ENCODE measurements around the gene SPAG9. TPM values are rescaled to one million over a fixed set of nuclear protein-coding genes. Genes with fewer than 3 reads are reported as not detected.

The SPAG9 gene
- total RNA-seq, 1 donor = 192 TPM

DNA sequence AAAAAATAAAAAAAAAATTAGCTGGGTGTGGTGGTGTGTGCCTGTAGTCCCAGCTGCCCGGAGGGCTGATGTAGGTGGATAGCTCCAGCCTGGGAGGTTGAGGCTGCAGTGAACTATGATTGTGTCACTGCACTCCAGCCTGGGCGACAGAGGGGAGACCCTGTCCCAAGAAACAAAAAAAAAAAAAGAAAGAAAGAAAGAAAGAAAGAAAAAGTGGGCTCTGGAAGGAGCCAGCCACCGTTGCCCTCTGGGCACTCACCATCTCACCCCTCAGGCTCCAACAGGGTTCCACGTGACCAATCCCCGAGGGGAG is 167.2 kb downstream of the SPAG9 start:
- TF ChIP-seq, protein P1, sequence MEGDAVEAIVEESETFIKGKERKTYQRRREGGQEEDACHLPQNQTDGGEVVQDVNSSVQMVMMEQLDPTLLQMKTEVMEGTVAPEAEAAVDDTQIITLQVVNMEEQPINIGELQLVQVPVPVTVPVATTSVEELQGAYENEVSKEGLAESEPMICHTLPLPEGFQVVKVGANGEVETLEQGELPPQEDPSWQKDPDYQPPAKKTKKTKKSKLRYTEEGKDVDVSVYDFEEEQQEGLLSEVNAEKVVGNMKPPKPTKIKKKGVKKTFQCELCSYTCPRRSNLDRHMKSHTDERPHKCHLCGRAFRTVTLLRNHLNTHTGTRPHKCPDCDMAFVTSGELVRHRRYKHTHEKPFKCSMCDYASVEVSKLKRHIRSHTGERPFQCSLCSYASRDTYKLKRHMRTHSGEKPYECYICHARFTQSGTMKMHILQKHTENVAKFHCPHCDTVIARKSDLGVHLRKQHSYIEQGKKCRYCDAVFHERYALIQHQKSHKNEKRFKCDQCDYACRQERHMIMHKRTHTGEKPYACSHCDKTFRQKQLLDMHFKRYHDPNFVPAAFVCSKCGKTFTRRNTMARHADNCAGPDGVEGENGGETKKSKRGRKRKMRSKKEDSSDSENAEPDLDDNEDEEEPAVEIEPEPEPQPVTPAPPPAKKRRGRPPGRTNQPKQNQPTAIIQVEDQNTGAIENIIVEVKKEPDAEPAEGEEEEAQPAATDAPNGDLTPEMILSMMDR (IDR thresholded peaks at IDR 0.05; ENCODE audit: extremely low read depth, low read depth, low read length) = no peak
- DNase-seq (ENCODE audit: insufficient read length, low spot score, missing footprints) = no peak
- no peaks in the 10 kb centered on the region for H3K9me3 ChIP-seq (ENCODE audit: low read depth, low read length)
- no peaks in the 10 kb centered on the region for H3K79me2 ChIP-seq (ENCODE audit: insufficient read depth, low read length)
- no peaks in the 10 kb centered on the region for H3K27me3 ChIP-seq (ENCODE audit: insufficient read depth, low read length)
- H3K4me2 ChIP-seq (ENCODE audit: insufficient read depth, low read length) = no peak overlapping the region
- H3K4me1 ChIP-seq (ENCODE audit: insufficient read depth, low read length) = peaks cover 28% of the 10 kb centered on the region
- no peak overlapping the region for H3K27ac ChIP-seq (ENCODE audit: low read depth, low read length)
- H3K36me3 ChIP-seq (ENCODE audit: insufficient read depth, low read length) = no peaks in the 10 kb centered on the region
- no peak overlapping the region for H2AFZ ChIP-seq (ENCODE audit: low read length)
- no peaks in the 10 kb centered on the region for H4K20me1 ChIP-seq (ENCODE audit: insufficient read depth, low read length)
- H3K4me3 ChIP-seq (ENCODE audit: insufficient read depth, low read length) = no peak overlapping the region

DNA sequence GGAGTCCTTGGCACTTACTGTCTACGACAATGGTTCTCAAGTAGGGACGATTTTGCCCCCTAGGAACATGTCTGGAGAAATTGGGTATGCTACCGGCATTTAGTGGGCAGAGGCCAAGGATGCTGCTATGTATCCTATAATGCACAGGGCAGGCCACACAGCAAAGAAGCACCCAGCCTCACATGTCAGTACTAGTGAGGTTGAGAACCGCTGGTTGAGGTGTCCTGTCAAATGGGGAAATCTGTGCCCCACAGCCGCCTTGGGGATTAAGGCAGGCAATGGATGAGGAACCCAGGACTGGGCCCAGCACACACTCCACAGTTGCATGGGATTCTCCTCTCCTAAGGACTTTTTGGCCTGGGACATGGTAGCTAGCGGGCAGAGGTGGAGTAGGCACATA is 167.8 kb downstream of the SPAG9 start:
- no peaks in the 10 kb centered on the region for H3K79me2 ChIP-seq (ENCODE audit: insufficient read depth, low read length)
- H3K9me3 ChIP-seq (ENCODE audit: low read depth, low read length) = no peaks in the 10 kb centered on the region
- peak; percentile 56 for DNase-seq (ENCODE audit: insufficient read length, low spot score, missing footprints)
- TF ChIP-seq, protein P1 (IDR thresholded peaks at IDR 0.05; ENCODE audit: extremely low read depth, low read depth, low read length) = no peak
- no peak overlapping the region for H3K27ac ChIP-seq (ENCODE audit: low read depth, low read length)
- peaks cover 28% of the 10 kb centered on the region for H3K4me1 ChIP-seq (ENCODE audit: insufficient read depth, low read length)
- H3K4me3 ChIP-seq (ENCODE audit: insufficient read depth, low read length) = no peak overlapping the region
- H4K20me1 ChIP-seq (ENCODE audit: insufficient read depth, low read length) = no peaks in the 10 kb centered on the region
- no peak overlapping the region for H2AFZ ChIP-seq (ENCODE audit: low read length)
- H3K4me2 ChIP-seq (ENCODE audit: insufficient read depth, low read length) = no peak overlapping the region
- H3K36me3 ChIP-seq (ENCODE audit: insufficient read depth, low read length) = no peaks in the 10 kb centered on the region
- no peaks in the 10 kb centered on the region for H3K27me3 ChIP-seq (ENCODE audit: insufficient read depth, low read length)

DNA sequence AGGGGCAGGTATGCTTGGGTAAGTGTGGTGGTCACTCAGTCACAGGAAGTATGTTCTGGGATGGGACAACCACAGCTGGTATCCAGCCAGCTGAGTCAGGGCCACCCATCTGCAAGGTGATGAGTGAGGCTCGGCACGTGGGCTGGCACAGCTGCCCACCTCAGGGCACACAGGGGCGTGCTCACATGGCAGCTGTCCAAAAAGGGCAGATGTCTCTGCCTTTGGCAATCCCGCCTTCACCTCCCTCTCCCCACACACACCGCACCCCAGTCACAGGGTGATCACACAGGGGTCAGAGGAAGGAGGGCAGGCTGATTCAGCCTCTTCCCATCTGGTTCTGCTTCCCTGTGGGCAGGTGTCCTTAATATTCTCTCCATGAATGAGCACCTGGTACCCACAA is 168.7 kb downstream of the SPAG9 start:
- Histone ChIP-seq H3K4me3 (ENCODE audit: insufficient read depth, low read length) (no peak overlapping the region), H3K36me3 (ENCODE audit: insufficient read depth, low read length) (no peaks in the 10 kb centered on the region), H3K4me1 (ENCODE audit: insufficient read depth, low read length) (peaks cover 28% of the 10 kb centered on the region), H3K79me2 (ENCODE audit: insufficient read depth, low read length) (no peaks in the 10 kb centered on the region), H3K4me2 (ENCODE audit: insufficient read depth, low read length) (no peak overlapping the region), H4K20me1 (ENCODE audit: insufficient read depth, low read length) (no peaks in the 10 kb centered on the region), H3K27me3 (ENCODE audit: insufficient read depth, low read length) (no peaks in the 10 kb centered on the region), H3K9me3 (ENCODE audit: low read depth, low read length) (no peaks in the 10 kb centered on the region), H3K27ac (ENCODE audit: low read depth, low read length) (no peak overlapping the region), H2AFZ (ENCODE audit: low read length) (no peak overlapping the region)
- DNase-seq (ENCODE audit: insufficient read length, low spot score, missing footprints) = peak; percentile 78
- TF ChIP-seq, protein P1 (IDR thresholded peaks at IDR 0.05; ENCODE audit: extremely low read depth, low read depth, low read length) = no peak

DNA sequence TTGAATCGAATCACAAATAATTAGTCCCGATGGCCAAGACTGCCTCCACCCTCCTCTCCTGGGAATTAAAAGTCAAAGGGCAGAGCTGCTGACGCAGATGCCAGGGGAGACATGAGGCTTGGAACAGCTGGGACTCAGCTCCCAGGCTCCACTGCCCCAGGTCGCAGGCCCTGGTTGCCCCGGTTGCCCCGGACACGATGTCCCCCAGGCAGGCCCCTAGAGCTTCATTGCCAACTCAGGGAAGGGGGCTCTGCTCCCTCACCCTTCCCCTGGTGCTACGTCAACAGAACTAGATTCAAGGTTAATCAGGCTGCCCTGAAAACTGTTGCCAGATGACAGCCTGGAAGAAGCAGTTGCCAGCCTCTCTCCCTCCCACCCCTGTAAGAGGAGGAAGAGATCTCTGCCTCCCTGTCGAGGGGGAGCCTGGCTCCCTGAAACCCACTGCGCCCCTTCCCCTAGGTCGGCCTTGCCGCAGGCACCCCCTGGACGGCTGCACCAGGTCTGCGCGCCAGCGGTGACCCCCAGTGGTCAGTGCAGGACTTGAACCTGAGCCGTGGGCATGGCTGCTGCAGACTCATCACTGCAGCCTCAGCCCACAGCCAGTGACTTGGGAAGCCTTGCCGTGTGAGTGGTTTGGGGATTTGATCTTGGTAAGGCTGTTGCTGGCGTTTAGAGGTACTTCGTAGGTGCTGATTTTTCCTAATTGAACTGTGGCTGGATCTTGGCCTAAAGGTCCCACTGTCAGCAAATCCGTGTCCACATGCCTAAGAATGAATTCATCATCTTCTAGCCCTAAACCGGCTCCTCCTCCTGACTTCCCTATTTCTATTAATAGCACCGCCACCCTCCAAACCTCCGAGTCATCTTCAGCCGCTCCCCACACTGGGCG is 170.4 kb downstream of the SPAG9 start:
- H3K9me3 ChIP-seq (ENCODE audit: low read depth, low read length) = no peaks in the 10 kb centered on the region

More for the DNA sequence above, 170.4 kb downstream of the SPAG9 start:
- H3K27me3 ChIP-seq (ENCODE audit: insufficient read depth, low read length) = no peaks in the 10 kb centered on the region
- DNase-seq (ENCODE audit: insufficient read length, low spot score, missing footprints) = peak; percentile 98
- no peaks in the 10 kb centered on the region for H3K36me3 ChIP-seq (ENCODE audit: insufficient read depth, low read length)
- peak overlapping the region; percentile 90 for H2AFZ ChIP-seq (ENCODE audit: low read length)
- no peaks in the 10 kb centered on the region for H4K20me1 ChIP-seq (ENCODE audit: insufficient read depth, low read length)
- H3K27ac ChIP-seq (ENCODE audit: low read depth, low read length) = peak overlapping the region; percentile 94
- TF ChIP-seq, protein P1 (IDR thresholded peaks at IDR 0.05; ENCODE audit: extremely low read depth, low read depth, low read length) = peak; percentile 67
- peak overlapping the region; percentile 35 for H3K4me3 ChIP-seq (ENCODE audit: insufficient read depth, low read length)
- peaks cover 28% of the 10 kb centered on the region for H3K4me1 ChIP-seq (ENCODE audit: insufficient read depth, low read length)
- no peaks in the 10 kb centered on the region for H3K79me2 ChIP-seq (ENCODE audit: insufficient read depth, low read length)
- H3K4me2 ChIP-seq (ENCODE audit: insufficient read depth, low read length) = peak overlapping the region; percentile 76
